ENCODE data around the gene GABRG3. TPM values are rescaled to one million over a fixed set of nuclear protein-coding genes. Genes with fewer than 3 reads are reported as not detected.

Gene GABRG3
- total and polyA plus RNA-seq, 4 donors: 0.02 to 0.19 TPM; not detected in 2

DNA sequence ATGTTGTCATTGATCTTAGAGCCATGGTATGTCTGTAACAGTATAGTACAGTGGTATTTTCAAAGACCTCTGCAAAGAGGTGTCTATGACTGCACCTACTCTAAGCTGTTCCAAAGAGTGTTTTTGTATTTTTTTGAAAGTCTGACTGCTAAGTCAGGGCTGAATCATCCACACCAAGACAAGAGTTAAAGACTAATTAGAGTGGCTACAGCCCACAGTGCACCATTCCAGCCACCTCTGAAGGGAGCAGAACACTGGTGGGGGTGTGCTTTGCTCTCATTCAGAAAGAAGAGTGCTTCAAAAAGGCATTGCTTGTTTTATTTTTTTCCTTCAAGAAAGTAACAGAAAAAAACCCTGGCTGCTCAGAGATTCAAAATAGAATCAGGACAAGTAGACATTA lies 301.4 kb downstream of the GABRG3 start (continued):
- TF ChIP-seq, protein P1, sequence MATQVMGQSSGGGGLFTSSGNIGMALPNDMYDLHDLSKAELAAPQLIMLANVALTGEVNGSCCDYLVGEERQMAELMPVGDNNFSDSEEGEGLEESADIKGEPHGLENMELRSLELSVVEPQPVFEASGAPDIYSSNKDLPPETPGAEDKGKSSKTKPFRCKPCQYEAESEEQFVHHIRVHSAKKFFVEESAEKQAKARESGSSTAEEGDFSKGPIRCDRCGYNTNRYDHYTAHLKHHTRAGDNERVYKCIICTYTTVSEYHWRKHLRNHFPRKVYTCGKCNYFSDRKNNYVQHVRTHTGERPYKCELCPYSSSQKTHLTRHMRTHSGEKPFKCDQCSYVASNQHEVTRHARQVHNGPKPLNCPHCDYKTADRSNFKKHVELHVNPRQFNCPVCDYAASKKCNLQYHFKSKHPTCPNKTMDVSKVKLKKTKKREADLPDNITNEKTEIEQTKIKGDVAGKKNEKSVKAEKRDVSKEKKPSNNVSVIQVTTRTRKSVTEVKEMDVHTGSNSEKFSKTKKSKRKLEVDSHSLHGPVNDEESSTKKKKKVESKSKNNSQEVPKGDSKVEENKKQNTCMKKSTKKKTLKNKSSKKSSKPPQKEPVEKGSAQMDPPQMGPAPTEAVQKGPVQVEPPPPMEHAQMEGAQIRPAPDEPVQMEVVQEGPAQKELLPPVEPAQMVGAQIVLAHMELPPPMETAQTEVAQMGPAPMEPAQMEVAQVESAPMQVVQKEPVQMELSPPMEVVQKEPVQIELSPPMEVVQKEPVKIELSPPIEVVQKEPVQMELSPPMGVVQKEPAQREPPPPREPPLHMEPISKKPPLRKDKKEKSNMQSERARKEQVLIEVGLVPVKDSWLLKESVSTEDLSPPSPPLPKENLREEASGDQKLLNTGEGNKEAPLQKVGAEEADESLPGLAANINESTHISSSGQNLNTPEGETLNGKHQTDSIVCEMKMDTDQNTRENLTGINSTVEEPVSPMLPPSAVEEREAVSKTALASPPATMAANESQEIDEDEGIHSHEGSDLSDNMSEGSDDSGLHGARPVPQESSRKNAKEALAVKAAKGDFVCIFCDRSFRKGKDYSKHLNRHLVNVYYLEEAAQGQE (IDR thresholded peaks at IDR 0.05): no peak
- TF ChIP-seq YY1 (IDR thresholded peaks at IDR 0.05): no peak
- TF ChIP-seq RAD21 (IDR thresholded peaks at IDR 0.05): no peak
- TF ChIP-seq NR2F2 (IDR thresholded peaks at IDR 0.05): no peak
- TF ChIP-seq SP1 (IDR thresholded peaks at IDR 0.05): no peak
- TF ChIP-seq, protein P2, sequence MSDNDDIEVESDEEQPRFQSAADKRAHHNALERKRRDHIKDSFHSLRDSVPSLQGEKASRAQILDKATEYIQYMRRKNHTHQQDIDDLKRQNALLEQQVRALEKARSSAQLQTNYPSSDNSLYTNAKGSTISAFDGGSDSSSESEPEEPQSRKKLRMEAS (IDR thresholded peaks at IDR 0.05): no peak
- no peak for TF ChIP-seq FOXA2 (IDR thresholded peaks at IDR 0.05)

DNA sequence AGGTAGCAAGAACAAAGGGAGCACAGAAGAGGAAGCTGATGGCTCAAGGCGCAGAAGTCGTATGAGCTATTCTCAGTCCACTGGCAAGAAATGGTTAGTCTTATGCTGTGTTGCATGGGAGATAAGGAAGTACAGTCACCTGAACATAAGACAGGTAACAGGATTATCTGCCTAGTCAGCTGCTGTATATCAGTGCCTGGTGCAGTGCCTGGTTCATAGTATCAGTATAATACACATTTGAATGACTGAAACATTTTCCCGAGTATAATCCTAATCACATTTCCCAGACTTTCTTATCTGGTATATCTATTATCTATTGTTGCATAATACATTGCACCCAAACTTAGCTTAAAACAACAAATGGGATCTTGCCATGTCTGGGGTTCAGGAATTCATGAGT lies 302.5 kb downstream of the GABRG3 start:
- Histone ChIP-seq H3K9me3 (ENCODE audit: control insufficient read depth in 4 of 4, low read length in 3 of 4) (peaks cover 0 to 11% (median 2%) of the 10 kb centered on the region in 4 donors), H3K4me1 (ENCODE audit: control insufficient read depth in 4 of 4, insufficient read depth in 4 of 4, low read length in 3 of 4) (no peaks in the 10 kb centered on the region), H3K27me3 (ENCODE audit: control insufficient read depth in 4 of 4, insufficient read depth in 4 of 4, low read length in 3 of 4) (peaks cover 0 to 3% (median under 1%) of the 10 kb centered on the region in 4 donors), H3K9ac (ENCODE audit: low read depth in 1 of 2, low read length in 2 of 2) (no peak overlapping the region), H3K4me3 (ENCODE audit: low read depth in 1 of 3, low read length in 3 of 3) (no peak overlapping the region), H3K27ac (ENCODE audit: low read depth in 1 of 2, low read length in 2 of 2) (no peak overlapping the region), H3K36me3 (ENCODE audit: control insufficient read depth in 4 of 4, insufficient read depth in 3 of 4, low read depth in 1 of 4, low read length in 3 of 4) (no peaks in the 10 kb centered on the region)
- no peak for DNase-seq (ENCODE audit: low spot score)
- WGBS: 92% methylated on average over 3 of the region's 3 CpGs
- TF ChIP-seq HNF4A (conservative IDR thresholded peaks at IDR 0.05): no peak
- no peak for TF ChIP-seq RXRA (IDR thresholded peaks at IDR 0.05)
- TF ChIP-seq JUND (IDR thresholded peaks at IDR 0.05): no peak
- TF ChIP-seq FOXA1 (IDR thresholded peaks at IDR 0.05): no peak
- TF ChIP-seq, protein P1 (IDR thresholded peaks at IDR 0.05): no peak
- TF ChIP-seq, protein P2 (IDR thresholded peaks at IDR 0.05): no peak
- no peak for TF ChIP-seq HNF4G (IDR thresholded peaks at IDR 0.05)
- TF ChIP-seq NR2F2 (IDR thresholded peaks at IDR 0.05): no peak
- TF ChIP-seq, protein P3, sequence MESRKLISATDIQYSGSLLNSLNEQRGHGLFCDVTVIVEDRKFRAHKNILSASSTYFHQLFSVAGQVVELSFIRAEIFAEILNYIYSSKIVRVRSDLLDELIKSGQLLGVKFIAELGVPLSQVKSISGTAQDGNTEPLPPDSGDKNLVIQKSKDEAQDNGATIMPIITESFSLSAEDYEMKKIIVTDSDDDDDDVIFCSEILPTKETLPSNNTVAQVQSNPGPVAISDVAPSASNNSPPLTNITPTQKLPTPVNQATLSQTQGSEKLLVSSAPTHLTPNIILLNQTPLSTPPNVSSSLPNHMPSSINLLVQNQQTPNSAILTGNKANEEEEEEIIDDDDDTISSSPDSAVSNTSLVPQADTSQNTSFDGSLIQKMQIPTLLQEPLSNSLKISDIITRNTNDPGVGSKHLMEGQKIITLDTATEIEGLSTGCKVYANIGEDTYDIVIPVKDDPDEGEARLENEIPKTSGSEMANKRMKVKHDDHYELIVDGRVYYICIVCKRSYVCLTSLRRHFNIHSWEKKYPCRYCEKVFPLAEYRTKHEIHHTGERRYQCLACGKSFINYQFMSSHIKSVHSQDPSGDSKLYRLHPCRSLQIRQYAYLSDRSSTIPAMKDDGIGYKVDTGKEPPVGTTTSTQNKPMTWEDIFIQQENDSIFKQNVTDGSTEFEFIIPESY (IDR thresholded peaks at IDR 0.05): no peak
- TF ChIP-seq FOXA2 (IDR thresholded peaks at IDR 0.05): no peak
- TF ChIP-seq YY1 (IDR thresholded peaks at IDR 0.05): no peak

Measured in liver (tissue), 9 donors.